HG02623 (cell line): ENCODE measurements around the gene PREPL.
"Not testable (repeated sequence)": the region's sequence is repeated elsewhere in the genome, so short reads cannot be mapped to it uniquely, and the experiment has no call there.

Experiments used
- ATAC-seq: cut with Tn5 transposase; IDR thresholded peaks from one replicate; pipeline ENCODE4 v1.9.1; 2021; ENCODE audit warnings: moderate library complexity; ENCODE audit not compliant: unreplicated experiment

Gene PREPL

DNA sequence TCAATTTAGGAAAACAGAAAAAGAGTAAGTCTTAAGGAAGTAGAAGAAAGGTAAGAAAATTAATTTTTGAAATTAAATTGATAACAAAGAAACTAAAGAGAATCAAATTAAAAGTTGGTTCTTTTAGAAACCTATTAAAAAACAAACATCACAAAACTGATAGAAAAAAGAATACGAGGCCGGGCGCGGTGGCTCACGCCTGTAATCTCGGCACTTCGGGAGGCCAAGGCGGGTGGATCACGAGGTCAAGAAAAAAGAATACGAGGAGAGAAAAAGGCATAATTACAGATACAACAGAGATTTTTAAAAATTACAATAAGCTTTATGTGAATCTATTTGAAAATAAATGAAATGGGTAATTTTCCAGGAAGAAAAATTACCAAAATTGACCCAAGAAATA, 11.8 kb downstream of the PREPL start:
- no peak for ATAC-seq

DNA sequence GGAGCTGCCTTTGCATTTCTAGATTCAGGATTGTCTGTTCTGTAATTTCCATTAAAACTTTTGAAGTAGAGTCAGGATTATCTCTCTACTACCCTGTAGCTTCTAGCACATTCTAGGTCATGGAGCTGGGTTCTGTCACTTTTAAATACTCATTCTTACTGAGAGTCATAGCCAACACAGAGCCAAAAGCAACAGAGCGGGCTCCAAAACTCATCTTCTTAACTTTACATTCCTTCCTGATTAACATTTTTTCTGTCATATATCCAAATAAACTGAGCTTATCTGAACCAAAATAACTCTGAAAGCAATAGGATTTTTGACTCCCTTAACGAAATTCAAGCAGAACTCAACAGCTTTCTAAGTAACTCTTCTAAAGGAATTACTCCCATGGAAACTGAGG, 12.9 kb downstream of the PREPL start:
- ATAC-seq: no peak

DNA sequence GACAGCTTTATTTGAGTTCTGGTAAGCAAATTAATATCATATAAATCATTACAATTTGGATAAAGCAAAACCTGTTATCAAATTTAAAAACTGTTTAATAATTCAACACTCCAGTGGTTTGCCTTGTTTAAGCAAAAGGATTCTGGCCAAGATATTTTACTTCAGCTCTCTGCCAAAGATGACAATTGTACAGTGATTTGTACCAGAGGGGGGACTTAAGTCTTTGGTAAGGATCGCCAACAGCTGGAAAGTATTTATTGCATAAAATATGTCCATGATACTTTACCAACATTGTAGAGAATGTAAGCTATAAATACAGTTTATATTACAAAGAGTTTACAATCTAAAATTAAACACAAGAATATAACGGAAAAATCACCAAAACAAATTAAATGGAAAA, 13.8 kb downstream of the PREPL start:
- ATAC-seq: no peak

- no peak for ATAC-seq
Observed at GRCh38 chr2:44342854-44343253, 18.4 kb downstream of the PREPL start.

GRCh38 chr2:44335806-44336538, 25.3 kb downstream of the PREPL start:
- ATAC-seq: no peak

DNA sequence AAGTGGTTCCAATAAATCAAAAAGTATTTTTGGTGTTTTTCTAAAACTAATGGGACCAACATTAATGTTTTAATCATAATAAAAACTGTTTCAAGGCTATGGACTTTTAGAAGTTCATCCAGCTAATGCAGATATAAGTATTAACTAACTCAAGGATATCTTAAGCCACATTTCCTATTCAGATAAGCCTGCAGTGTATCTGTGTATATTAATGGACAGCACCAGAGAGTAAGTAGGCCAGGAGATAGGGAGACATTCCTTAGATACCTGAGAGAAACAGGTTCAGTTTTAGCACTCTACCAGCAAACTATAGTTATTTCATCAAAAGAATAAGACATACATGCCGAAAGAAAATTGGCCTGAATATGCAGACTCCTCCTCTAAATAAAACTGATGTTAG, 27.3 kb downstream of the PREPL start:
- no peak for ATAC-seq

DNA sequence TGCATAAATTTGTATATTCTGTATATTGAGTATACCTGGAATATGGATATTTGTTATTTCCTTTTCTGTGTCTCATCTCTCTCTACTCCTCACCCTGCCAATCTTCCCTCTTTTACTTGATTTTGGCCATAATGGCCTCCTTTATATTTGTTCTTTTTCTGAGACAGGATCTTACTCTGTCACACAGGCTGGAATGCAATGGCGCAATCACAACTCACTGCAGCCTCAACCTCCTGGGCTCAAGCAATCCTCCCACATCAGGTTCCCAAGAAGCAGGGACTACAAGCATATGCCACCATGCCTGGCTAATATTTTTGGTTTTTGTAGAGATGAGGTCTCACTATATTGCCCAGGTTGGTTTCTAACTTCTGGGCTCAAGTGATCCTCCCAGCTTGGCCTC, 30.5 kb downstream of the PREPL start:
- ATAC-seq: no peak

DNA sequence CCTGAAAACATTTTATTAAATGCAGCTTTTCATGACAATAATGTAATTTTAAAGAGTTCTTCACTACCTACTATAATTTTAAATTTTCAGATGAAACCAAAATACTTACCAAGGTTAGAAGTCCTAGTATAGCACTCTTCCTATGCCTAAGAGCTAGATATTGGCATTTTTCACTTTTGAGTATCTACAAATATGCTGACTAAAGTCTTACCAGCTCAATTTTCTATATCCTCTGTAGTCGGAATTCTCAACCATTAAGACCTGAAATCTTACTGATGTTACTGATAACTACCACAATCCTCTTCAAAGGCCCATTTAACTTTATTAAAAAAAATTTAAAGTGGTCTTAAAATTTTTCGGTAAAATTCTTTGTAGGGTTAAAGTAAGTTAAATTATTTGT, 32.0 kb downstream of the PREPL start:
- no peak for ATAC-seq

- no peak for ATAC-seq
Observed at GRCh38 chr2:44328750-44329149, 32.5 kb downstream of the PREPL start.

GRCh38 chr2:44326548-44327264, 34.6 kb downstream of the PREPL start:
- no peak for ATAC-seq

- ATAC-seq: no peak
Observed at GRCh38 chr2:44325897-44326296, 35.4 kb downstream of the PREPL start.

- ATAC-seq: no peak
Observed at GRCh38 chr2:44324971-44325426, 36.3 kb downstream of the PREPL start.

DNA sequence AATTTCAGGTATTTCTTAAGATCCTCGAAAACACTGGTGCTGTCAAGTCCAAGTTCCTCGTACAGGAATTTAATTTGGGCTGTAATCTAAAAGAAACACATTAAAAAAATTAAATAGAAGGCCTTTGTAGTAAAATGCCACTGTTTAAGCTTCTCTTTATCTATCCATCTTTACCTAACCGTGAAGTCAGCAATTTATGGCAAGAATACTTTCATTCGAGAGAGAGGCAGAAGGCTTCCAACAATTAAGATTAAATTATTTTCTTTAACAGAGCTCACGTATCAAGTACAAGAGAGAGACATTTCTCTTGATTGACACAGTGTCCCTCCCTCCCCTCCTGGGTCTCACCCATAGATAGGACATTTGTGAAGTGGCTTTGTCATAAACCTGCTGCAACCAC, 39.9 kb downstream of the PREPL start:
- no peak for ATAC-seq

DNA sequence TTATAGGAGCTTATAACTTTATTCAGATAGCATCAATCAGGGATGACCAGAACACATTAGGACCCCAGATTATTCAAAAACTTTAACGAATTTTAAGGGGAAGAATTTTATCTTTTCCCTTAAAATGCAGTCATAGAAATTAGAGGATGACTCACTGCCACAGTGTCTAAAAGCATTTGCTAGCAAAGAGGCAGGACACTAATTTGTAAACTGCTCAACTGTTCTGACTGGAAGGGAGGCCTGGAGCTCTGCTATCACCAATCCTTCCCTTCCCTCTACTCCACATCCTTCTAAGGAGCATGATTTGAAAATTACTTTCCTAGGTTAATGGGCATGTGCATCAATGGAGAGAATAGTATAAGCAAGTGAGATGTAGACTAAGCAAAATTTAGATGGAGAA, 40.5 kb downstream of the PREPL start:
- no peak for ATAC-seq

- ATAC-seq: no peak
Observed at GRCh38 chr2:44315945-44316344, 45.3 kb downstream of the PREPL start.

DNA sequence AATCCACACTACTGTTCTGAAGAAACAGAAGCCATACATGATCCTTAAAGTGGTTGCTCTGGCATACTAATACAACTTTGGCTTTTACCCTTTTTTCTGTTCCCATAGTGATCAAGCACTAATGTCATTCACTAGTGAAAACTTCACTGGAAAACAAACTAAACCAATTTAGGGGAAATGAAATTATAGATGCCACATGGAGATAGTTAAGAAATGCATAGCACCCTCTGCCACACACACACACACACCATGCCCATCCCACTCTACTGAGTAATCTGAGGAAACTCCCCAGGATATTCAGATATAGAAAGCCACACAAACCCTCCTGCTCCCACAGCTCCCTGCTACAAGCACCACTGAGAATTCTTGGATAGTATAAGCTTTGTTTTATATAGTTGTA, 46.9 kb downstream of the PREPL start:
- ATAC-seq: no peak

GRCh38 chr2:44310287-44310686, 51.0 kb downstream of the PREPL start:
- ATAC-seq: no peak

- ATAC-seq: no peak
Observed at GRCh38 chr2:44305882-44306281, 55.4 kb downstream of the PREPL start.

GRCh38 chr2:44304258-44304657, 57.0 kb downstream of the PREPL start:
- no peak for ATAC-seq

- not testable (repeated sequence) for ATAC-seq
Observed at GRCh38 chr2:44303766-44304165, 57.5 kb downstream of the PREPL start.

DNA sequence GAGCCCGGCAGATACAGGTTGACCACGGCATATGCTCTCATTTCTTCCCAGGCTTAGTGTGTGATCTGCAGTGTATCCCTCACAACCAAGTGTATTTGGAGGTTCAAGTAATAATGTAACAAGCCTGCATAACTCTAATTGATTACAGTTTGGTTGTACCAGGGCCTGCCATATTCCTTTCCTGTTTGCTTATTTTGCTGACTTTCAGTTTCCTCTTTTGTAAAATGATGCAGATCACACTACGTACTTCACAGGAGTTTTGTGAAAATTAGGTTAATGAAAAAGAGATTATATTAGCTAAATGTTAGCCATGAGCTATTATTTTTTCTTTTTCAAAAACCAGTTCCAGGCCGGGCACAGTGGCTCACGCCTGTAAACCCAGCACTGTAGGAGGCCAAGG, 60.2 kb downstream of the PREPL start:
- no peak for ATAC-seq

- ATAC-seq: no peak
Observed at GRCh38 chr2:44299635-44300034, 61.7 kb downstream of the PREPL start.

- ATAC-seq: no peak
Observed at GRCh38 chr2:44297431-44297830, 63.9 kb downstream of the PREPL start.
